Neural progenitor cell (in vitro differentiated cells): ENCODE data around the gene CSE1L. TPM values are rescaled to one million over a fixed set of nuclear protein-coding genes. Genes with fewer than 3 reads are reported as not detected.

ENCODE experiments used
- DNase-seq: peaks from one replicate; pipeline ENCODE4 v3.0.0-alpha.2; 2016; ENCODE audit warnings: low spot score
- H2AFZ ChIP-seq: fragments of 200-600 bp; sonication (generic); replicated peaks from 2 replicates; pipeline ENCODE4 v1.6.1; 2016; ENCODE audit warnings: antibody characterized with exemption
- H3F3A ChIP-seq: fragments of 200-600 bp; sonication (generic); 2 replicates; pipeline ENCODE4 v1.6.1; 2016; ENCODE audit warnings: antibody characterized with exemption, low read depth
- H3K27ac ChIP-seq: fragments of 200-600 bp; sonication (generic); 2 replicates; pipeline ENCODE4 v1.5.1; 2016; ENCODE audit warnings: mild to moderate bottlenecking
- H3K27me3 ChIP-seq: fragments of 200-600 bp; sonication (generic); 2 replicates; pipeline ENCODE4 v1.6.1; 2016; ENCODE audit warnings: mild to moderate bottlenecking, moderate library complexity
- H3K36me3 ChIP-seq: fragments of 200-600 bp; sonication (generic); 2 replicates; pipeline ENCODE4 v1.5.1; 2016
- H3K4me1 ChIP-seq: fragments of 200-600 bp; sonication (generic); 2 replicates; pipeline ENCODE4 v1.6.1; 2016; ENCODE audit warnings: mixed run types
- H3K4me2 ChIP-seq: fragments of 200-600 bp; sonication (generic); 2 replicates; pipeline ENCODE4 v1.6.1; 2016
- H3K4me3 ChIP-seq: fragments of 200-600 bp; sonication (generic); 2 replicates; pipeline ENCODE4 v1.5.1; 2016
- H3K79me2 ChIP-seq: fragments of 200-600 bp; sonication (generic); 2 replicates; pipeline ENCODE4 v1.6.1; 2016; ENCODE audit warnings: low read depth
- H3K9ac ChIP-seq: fragments of 200-600 bp; sonication (generic); 2 replicates; pipeline ENCODE4 v1.6.1; 2016
- H3K9me3 ChIP-seq: fragments of 200-600 bp; sonication (generic); 2 replicates; pipeline ENCODE4 v1.5.1; 2016; ENCODE audit warnings: low read depth
- H4K20me1 ChIP-seq: fragments of 200-600 bp; sonication (generic); 2 replicates; pipeline ENCODE4 v1.6.1; 2016; ENCODE audit warnings: low read depth
- H3K27ac Mint-ChIP-seq: 3 replicates; pipeline ENCODE4 v1.8.0; 2021; ENCODE audit warnings: mixed read lengths
- H3K27me3 Mint-ChIP-seq: 2 replicates; pipeline ENCODE4 v1.8.0; 2022; ENCODE audit warnings: low read depth, mild to moderate bottlenecking, inconsistent platforms, moderate library complexity, mixed read lengths; ENCODE audit not compliant: insufficient read depth
- H3K36me3 Mint-ChIP-seq: 3 replicates; pipeline ENCODE4 v1.8.0; 2021; ENCODE audit warnings: mixed read lengths
- H3K4me1 Mint-ChIP-seq: 3 replicates; pipeline ENCODE4 v1.8.0; 2021; ENCODE audit warnings: mixed read lengths
- H3K4me3 Mint-ChIP-seq: 3 replicates; pipeline ENCODE4 v1.8.0; 2021; ENCODE audit warnings: mild to moderate bottlenecking, moderate library complexity, mixed read lengths
- H3K9me3 Mint-ChIP-seq: 3 replicates; pipeline ENCODE4 v1.8.0; 2020; ENCODE audit warnings: mixed read lengths
- EZH2 ChIP-seq: fragments of 200-600 bp; sonication (generic); IDR thresholded peaks from 2 replicates; pipeline ENCODE4 v1.6.1; 2017; ENCODE audit warnings: antibody characterized with exemption, mild to moderate bottlenecking, moderate library complexity
- EZH2phosphoT487 ChIP-seq: fragments of 200-600 bp; sonication (generic); IDR thresholded peaks from 2 replicates; pipeline ENCODE4 v1.6.1; 2017; ENCODE audit warnings: antibody characterized with exemption
- total RNA-seq: library from RNA; depleted of rRNA; stranded (reverse); fragments of >200 nt; gene quantifications from 2 replicates; pipeline ENCODE4 v1.2.3, GENCODE V29; 2015; ENCODE audit warnings: low replicate concordance
- TF ChIP-seq, protein P1 (sequence below): fragments of 200-600 bp; sonication (generic); IDR thresholded peaks from 2 replicates; pipeline ENCODE4 v1.5.1; 2017; ENCODE audit warnings: antibody characterized with exemption, mild to moderate bottlenecking

The CSE1L gene
- total RNA-seq, 1 donor from 2014 or later: 348 TPM

DNA sequence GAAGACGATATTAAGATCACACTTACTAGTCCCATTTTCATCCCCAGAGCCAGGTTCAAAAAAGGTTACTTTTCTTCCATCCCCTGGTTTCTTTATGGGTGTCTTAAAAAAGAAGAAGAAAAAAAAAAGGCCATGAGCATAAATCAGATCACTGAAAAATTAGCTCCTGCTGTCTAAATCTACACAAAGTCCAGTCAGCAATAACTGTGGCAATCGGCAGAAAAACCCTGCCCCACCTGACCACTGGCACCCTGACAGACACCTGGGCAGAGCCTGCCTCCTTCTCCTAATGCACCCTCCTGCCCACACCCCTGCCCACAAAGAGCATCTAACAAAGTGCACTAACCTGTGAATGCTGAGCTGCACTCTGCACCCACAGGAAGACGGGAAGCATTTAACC, 72.2 kb downstream of the CSE1L start:
- Histone ChIP-seq H3K4me1 (no peaks in the 10 kb centered on the region), H3K9me3 (no peaks in the 10 kb centered on the region), H4K20me1 (no peaks in the 10 kb centered on the region), H3K9ac (no peak overlapping the region), H3K4me3 (no peak overlapping the region), H3K27ac (no peak overlapping the region), H3F3A (peaks cover 2% of the 10 kb centered on the region), H3K4me2 (no peak overlapping the region), H2AFZ (no peak overlapping the region), H3K79me2 (no peaks in the 10 kb centered on the region), H3K36me3 (no peaks in the 10 kb centered on the region), H3K27me3 (no peaks in the 10 kb centered on the region)
- no peak for TF ChIP-seq EZH2phosphoT487
- no peak for TF ChIP-seq EZH2
- TF ChIP-seq, protein P1, sequence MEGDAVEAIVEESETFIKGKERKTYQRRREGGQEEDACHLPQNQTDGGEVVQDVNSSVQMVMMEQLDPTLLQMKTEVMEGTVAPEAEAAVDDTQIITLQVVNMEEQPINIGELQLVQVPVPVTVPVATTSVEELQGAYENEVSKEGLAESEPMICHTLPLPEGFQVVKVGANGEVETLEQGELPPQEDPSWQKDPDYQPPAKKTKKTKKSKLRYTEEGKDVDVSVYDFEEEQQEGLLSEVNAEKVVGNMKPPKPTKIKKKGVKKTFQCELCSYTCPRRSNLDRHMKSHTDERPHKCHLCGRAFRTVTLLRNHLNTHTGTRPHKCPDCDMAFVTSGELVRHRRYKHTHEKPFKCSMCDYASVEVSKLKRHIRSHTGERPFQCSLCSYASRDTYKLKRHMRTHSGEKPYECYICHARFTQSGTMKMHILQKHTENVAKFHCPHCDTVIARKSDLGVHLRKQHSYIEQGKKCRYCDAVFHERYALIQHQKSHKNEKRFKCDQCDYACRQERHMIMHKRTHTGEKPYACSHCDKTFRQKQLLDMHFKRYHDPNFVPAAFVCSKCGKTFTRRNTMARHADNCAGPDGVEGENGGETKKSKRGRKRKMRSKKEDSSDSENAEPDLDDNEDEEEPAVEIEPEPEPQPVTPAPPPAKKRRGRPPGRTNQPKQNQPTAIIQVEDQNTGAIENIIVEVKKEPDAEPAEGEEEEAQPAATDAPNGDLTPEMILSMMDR: no peak
- no peak for DNase-seq
- no peak overlapping the region for H3K4me3 Mint-ChIP-seq
- peak overlapping the region; percentile 84 for H3K27ac Mint-ChIP-seq
- H3K27me3 Mint-ChIP-seq: peaks cover 3% of the 10 kb centered on the region
- H3K4me1 Mint-ChIP-seq: no peaks in the 10 kb centered on the region
- no peaks in the 10 kb centered on the region for H3K9me3 Mint-ChIP-seq
- peaks cover 45% of the 10 kb centered on the region for H3K36me3 Mint-ChIP-seq

DNA sequence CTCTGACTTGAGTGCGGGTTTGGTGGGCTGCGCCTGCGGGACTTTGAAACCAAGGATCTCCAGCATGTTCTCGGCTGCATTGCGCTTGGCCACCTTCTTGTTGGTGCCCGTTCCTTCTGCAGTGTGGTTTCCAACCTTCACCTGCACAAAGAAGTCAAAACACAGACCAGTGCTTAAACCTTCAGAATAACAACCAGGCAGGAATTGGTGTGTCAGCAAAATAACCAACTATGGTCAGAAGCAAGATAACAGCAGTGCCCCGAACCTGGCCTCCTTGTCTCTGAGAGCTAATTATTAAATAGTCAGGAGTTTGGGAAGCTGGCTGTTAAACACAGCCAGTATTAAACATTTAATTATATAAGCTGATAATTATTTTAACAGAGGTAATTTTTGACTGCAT, 73.9 kb downstream of the CSE1L start:
- Histone ChIP-seq H2AFZ (no peak overlapping the region), H3K4me1 (no peaks in the 10 kb centered on the region), H3K9ac (no peak overlapping the region), H3K4me3 (no peak overlapping the region), H3K9me3 (no peaks in the 10 kb centered on the region), H3K4me2 (no peak overlapping the region), H3K79me2 (no peaks in the 10 kb centered on the region), H3F3A (peaks cover 2% of the 10 kb centered on the region), H3K27ac (no peak overlapping the region), H4K20me1 (no peaks in the 10 kb centered on the region), H3K36me3 (no peaks in the 10 kb centered on the region), H3K27me3 (no peaks in the 10 kb centered on the region)
- no peak overlapping the region for H3K27ac Mint-ChIP-seq
- no peak overlapping the region for H3K4me3 Mint-ChIP-seq
- H3K4me1 Mint-ChIP-seq: no peaks in the 10 kb centered on the region
- H3K36me3 Mint-ChIP-seq: peaks cover 53% of the 10 kb centered on the region
- no peak for DNase-seq
- H3K27me3 Mint-ChIP-seq: peaks cover 3% of the 10 kb centered on the region
- TF ChIP-seq, protein P1: no peak
- TF ChIP-seq EZH2phosphoT487 (no peak), EZH2 (no peak)
- no peaks in the 10 kb centered on the region for H3K9me3 Mint-ChIP-seq

DNA sequence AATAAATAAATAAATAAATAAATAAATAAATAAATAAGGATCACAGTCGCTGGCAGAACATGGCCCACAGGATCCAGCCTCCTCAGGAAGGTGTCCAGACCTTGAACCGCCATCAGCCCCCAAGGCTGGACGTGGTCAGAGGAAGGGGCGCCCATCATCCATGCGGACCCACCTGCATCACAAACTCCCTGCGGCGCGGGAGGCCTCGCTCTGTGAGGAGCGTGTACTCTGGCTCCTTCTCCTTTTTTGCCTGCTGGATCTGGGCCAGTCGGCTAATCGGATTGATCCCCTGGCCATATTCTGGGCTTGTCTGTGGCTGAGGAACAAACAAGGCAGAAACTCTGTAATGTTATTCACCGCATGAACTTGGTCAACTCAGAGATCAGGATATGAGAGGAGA, 76.8 kb downstream of the CSE1L start:
- Histone ChIP-seq H4K20me1 (no peaks in the 10 kb centered on the region), H3K9me3 (no peaks in the 10 kb centered on the region), H3K4me2 (no peak overlapping the region), H3K4me1 (no peaks in the 10 kb centered on the region), H3K79me2 (peaks cover 6% of the 10 kb centered on the region), H3K27ac (no peak overlapping the region), H3K9ac (no peak overlapping the region), H3K4me3 (no peak overlapping the region), H2AFZ (no peak overlapping the region), H3K27me3 (no peaks in the 10 kb centered on the region), H3K36me3 (no peaks in the 10 kb centered on the region), H3F3A (peaks cover 2% of the 10 kb centered on the region)
- Mint-ChIP-seq H3K36me3 (peaks cover 49% of the 10 kb centered on the region), H3K27me3 (no peaks in the 10 kb centered on the region), H3K9me3 (no peaks in the 10 kb centered on the region), H3K4me3 (no peak overlapping the region), H3K27ac (no peak overlapping the region), H3K4me1 (no peaks in the 10 kb centered on the region)
- DNase-seq: no peak
- TF ChIP-seq EZH2 (no peak), EZH2phosphoT487 (no peak)
- TF ChIP-seq, protein P1: no peak
